Erythroblast (primary cell): ENCODE data around the gene SELL.
A peak's percentile ranks its signal among the peaks of the same experiment; 100 is the strongest.

ENCODE experiments used
- DNase-seq, 2 experiments: peaks; one replicate each; lab custom pipeline; 2025; lab: John Stamatoyannopoulos, UW
- GATA1 ChIP-seq: IDR thresholded peaks from 2 replicates; pipeline ENCODE4 v1.6.1; 2011; ENCODE audit warnings: low read depth, mild to moderate bottlenecking, control low read depth, low read length, moderate library complexity
- POLR2A ChIP-seq: IDR thresholded peaks from 2 replicates; pipeline ENCODE4 v1.6.1; 2011; ENCODE audit warnings: mild to moderate bottlenecking, low read length

Gene SELL

DNA sequence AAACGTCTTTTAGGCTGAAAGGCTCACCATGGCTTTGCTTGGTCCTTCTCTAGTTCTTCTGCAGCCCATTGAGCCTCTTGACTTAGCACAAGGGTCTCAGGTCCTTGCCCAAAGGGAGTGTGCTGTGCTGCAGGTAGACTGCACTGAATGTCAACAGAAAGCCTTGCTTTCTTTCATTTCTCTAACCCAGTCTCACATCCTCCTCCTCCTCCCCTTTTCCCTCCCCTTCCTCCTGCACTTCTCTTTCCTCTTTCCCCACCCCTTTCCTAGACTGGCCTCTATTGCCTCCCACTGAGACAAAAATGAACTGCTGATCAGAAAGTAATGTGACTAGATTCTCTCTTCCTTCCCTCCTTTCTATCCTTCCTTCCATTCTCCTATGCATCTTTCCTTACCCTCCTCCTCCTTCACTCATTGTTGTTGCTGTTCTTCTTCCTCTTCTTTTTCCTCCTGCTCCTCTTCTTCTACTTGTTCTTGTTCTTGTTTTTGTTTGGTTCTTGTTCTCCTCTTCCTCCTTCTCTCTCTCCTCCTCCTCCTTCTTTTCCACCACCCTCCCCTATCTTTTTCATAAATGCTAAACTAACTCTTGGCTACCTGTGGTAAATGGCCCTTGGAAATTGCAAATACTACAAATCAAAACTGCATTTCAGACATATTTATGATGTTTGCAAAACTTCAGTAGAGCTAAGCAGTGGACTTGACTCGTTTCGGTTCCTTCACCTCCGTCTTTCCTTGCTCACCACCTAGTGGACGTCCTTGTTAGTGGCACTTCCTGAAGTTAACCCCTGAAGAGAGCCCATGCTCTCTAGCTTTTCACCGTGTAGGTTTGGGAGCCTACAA, at the start of gene SELL:
SELL (minus strand) TSS at position 152 of the 840 bp plus-strand sequence; CDS start at position 30, 122 bp downstream.
- TF ChIP-seq GATA1 (no peak), POLR2A (no peak)
- DNase-seq, result peak; percentile 57 to 65

- DNase-seq, result no peak
Observed at GRCh38 chr1:169759038-169759437, 47.6 kb upstream of the SELL start.

DNA sequence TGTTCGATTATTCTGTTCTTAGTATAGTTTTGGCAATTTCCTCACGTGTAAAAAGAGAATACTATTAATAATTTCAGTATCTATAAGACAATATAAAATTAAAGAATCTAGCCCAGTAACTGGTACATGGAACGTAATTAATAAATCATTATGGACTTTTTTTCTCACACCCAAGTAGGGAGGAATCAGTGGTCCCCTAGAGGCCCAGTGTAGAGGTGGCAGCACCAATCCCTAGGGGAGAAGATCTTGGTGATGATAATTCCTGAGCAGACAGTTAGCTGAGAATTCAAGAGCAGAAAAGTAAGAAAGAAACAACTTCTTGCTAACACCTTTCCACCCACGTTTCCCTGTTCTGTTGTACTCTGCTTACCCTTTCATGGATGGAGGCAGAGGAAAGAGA, 42.1 kb upstream of the SELL start:
- no peak for TF ChIP-seq POLR2A
- no peak for TF ChIP-seq GATA1
- no peak for DNase-seq

More at GRCh38 chr1:169759038-169759437, 47.6 kb upstream of the SELL start:
- no peak for TF ChIP-seq POLR2A
- TF ChIP-seq GATA1, result no peak

GRCh38 chr1:169750041-169750440, 38.6 kb upstream of the SELL start:
- DNase-seq, result no peak
- TF ChIP-seq POLR2A (no peak), GATA1 (no peak)

- no peak for TF ChIP-seq GATA1
- TF ChIP-seq POLR2A, result no peak
- DNase-seq, result no peak
Observed at GRCh38 chr1:169746550-169746949, 35.1 kb upstream of the SELL start.

GRCh38 chr1:169745015-169745861, 33.8 kb upstream of the SELL start:
- TF ChIP-seq GATA1 (no peak), POLR2A (no peak)
- no peak for DNase-seq

GRCh38 chr1:169741666-169742394, 30.4 kb upstream of the SELL start:
- no peak for DNase-seq
- TF ChIP-seq GATA1, result no peak
- TF ChIP-seq POLR2A, result no peak

DNA sequence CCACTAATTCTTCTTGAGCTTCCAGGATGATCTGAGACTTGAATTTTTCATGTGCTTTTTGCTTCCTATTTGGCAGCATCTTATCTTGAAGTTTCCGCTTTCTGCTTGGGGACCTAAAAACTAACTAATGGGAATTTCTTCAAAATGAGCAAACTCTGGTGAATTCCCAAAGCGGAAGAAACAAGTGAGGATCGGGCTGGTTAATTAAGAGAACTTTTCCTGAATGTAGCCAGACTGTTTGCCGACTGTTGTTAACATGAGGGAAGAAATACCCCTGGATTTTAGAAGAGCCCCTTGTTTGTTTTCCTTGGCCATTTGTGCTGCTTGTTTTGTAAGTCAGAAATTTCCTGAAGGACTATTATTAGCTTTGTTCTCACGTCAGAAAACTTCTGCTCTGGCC, 28.6 kb upstream of the SELL start:
- no peak for DNase-seq
- no peak for TF ChIP-seq GATA1
- no peak for TF ChIP-seq POLR2A

DNA sequence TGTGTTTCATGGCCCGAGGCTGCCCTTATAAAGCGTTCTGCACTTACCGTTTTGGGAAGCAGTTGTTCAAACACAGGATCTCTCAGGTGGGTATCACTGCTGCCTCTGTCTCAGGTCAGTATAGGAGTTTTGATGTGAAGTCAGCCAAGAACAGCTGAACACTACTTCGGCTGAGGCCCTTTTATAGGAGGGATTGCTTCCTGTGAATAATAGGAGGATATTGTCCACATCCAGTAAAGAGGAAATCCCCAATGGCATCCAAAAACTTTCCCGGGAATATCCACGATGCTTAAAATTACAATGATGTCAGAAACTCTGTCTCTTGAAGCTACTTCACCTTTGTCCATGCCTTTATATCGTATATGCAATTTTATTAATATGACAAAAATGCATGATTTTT, 22.5 kb upstream of the SELL start, which contains the start of gene SELE:
SELE (minus strand) TSS at position 156 of the 400 bp plus-strand sequence. CDS start 467 bp downstream, outside the sequence.
- no peak for DNase-seq
- TF ChIP-seq POLR2A (no peak), GATA1 (no peak)

DNA sequence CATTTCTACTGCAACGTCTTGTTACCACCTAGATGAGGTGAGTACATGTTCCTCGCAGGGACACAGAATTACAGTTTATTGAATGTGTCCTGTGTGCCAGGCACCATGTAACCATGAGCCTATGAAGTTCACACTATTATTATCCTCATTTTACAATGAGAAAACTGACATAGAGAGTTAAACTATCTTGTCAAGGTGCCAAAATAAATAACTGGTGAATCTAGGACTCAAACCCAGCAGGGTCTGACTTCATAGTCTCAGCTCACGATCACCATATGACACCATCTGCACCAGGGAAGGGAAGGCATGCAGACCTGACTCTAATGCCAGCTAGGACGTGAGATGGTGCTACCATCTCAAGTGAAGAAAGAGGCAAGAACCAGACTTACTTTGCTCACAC, 20.0 kb upstream of the SELL start:
- TF ChIP-seq POLR2A, result no peak
- no peak for TF ChIP-seq GATA1
- DNase-seq, result no peak

GRCh38 chr1:169729991-169730390, 18.6 kb upstream of the SELL start:
- TF ChIP-seq POLR2A, result no peak
- no peak for TF ChIP-seq GATA1

GRCh38 chr1:169727307-169727706, 15.9 kb upstream of the SELL start:
- no peak for TF ChIP-seq GATA1
- TF ChIP-seq POLR2A, result no peak
- no peak for DNase-seq

More at GRCh38 chr1:169729991-169730390, 18.6 kb upstream of the SELL start:
- no peak for DNase-seq

- DNase-seq, result no peak
- TF ChIP-seq POLR2A, result no peak
- no peak for TF ChIP-seq GATA1
Observed at GRCh38 chr1:169726851-169727250, 15.4 kb upstream of the SELL start.
